Measurements from ENCODE around the gene ENO2. TPM values are rescaled to one million over a fixed set of nuclear protein-coding genes. Genes with fewer than 3 reads are reported as not detected.
A peak's percentile ranks its signal among the peaks of the same experiment; 100 is the strongest.

ENO2 gene
- total RNA-seq, 1 experiment from 2014 or later: 166 TPM

GRCh38 chr12:6960593-6961277, 46.4 kb downstream of the ENO2 start:
- Histone ChIP-seq H3K27ac (ENCODE audit: insufficient read length, low read depth, low read length) (no peak overlapping the region), H2AFZ (ENCODE audit: low read length) (no peak overlapping the region)
- H3K9me3 Mint-ChIP-seq: no peaks in the 10 kb centered on the region

More at GRCh38 chr12:6960593-6961277, 46.4 kb downstream of the ENO2 start:
- no peak overlapping the region for H3K9ac ChIP-seq (ENCODE audit: extremely low read depth, insufficient read length, low read length)
- no peak overlapping the region for H3T11ph ChIP-seq (ENCODE audit: low read length)
- peak overlapping the region; percentile 11 for H4K91ac ChIP-seq (ENCODE audit: insufficient read length, low read depth, low read length)
- H2AK5ac ChIP-seq (ENCODE audit: insufficient read length, low read length): no peak overlapping the region
- no peaks in the 10 kb centered on the region for H3K27me3 ChIP-seq (ENCODE audit: insufficient read depth, low read length)
- H3K79me2 ChIP-seq (ENCODE audit: insufficient read depth, low read length): no peaks in the 10 kb centered on the region; the same call in 1 of the 2 replicates
- WGBS (ENCODE audit: extremely low coverage, insufficient read length, low lambda C conversion rate): no CpG with 5 or more reads among the region's 13 CpGs
- H3K4ac ChIP-seq (ENCODE audit: low read depth, low read length): no peak overlapping the region
- H3K4me1 ChIP-seq (ENCODE audit: insufficient read depth, low read length): peaks cover 6% of the 10 kb centered on the region; the same call in 1 of the 2 replicates
- H3K9me3 ChIP-seq (ENCODE audit: control insufficient read depth, low read depth, low read length): no peaks in the 10 kb centered on the region
- H3K79me1 ChIP-seq (ENCODE audit: insufficient read depth, low read depth, low read length, poor library complexity, severe bottlenecking): no peaks in the 10 kb centered on the region
- H2BK15ac ChIP-seq (ENCODE audit: low read depth, low read length): no peak overlapping the region
- H4K5ac ChIP-seq (ENCODE audit: insufficient read length, low read depth, low read length): no peak overlapping the region
- H2BK5ac ChIP-seq (ENCODE audit: insufficient read length, low read length): no peak overlapping the region
- H3K27me3 Mint-ChIP-seq (ENCODE audit: low read depth): no peaks in the 10 kb centered on the region; the same call in 1 of the 2 replicates
- H3K23me2 ChIP-seq (ENCODE audit: insufficient read length, low read depth, low read length, poor library complexity, severe bottlenecking): peaks cover 17% of the 10 kb centered on the region
- no peak overlapping the region for H3K18ac ChIP-seq (ENCODE audit: insufficient read length, low read depth, low read length)
- no peak overlapping the region for H4K8ac ChIP-seq (replicated peaks; ENCODE audit: insufficient read length, low read depth, low read length)
- no peak overlapping the region for H2BK120ac ChIP-seq (ENCODE audit: low read depth, low read length, poor library complexity, severe bottlenecking)
- DNase-seq: no peak
- H3K4me2 ChIP-seq (ENCODE audit: insufficient read depth, insufficient read length, low read length): no peak overlapping the region
- no peak overlapping the region for H3K56ac ChIP-seq (ENCODE audit: insufficient read length, low read depth, low read length)
- H3K4me1 Mint-ChIP-seq: peaks cover 43 to 59% of the 10 kb centered on the region in 2 experiments
- H2BK20ac ChIP-seq (ENCODE audit: low read depth, low read length, poor library complexity, severe bottlenecking): no peak overlapping the region
- H3K36me3 Mint-ChIP-seq (ENCODE audit: insufficient read depth in 1 of 3, low read depth in 3 of 3): peaks cover 7 to 23% (median 8%) of the 10 kb centered on the region in 3 experiments; a peak in 6 of 7 replicates
- no peak overlapping the region; the same call in 1 of the 2 replicates for H3K14ac ChIP-seq (ENCODE audit: insufficient read depth, low read length)
- no peak overlapping the region for H3K23ac ChIP-seq (ENCODE audit: insufficient read length, low read depth, low read length)
- no peak overlapping the region for H2BK12ac ChIP-seq (ENCODE audit: insufficient read length, low read depth, low read length)
- H3K27ac Mint-ChIP-seq: peak overlapping the region; percentile 67 to 99 (median 98); a peak in 5 of 7 replicates
- peak overlapping the region in 1 of 2 experiments; percentile 82; a peak in 1 of 5 replicates for H3K4me3 Mint-ChIP-seq
- H4K20me1 ChIP-seq (ENCODE audit: control insufficient read depth, insufficient read depth, insufficient read length): peaks cover 2% of the 10 kb centered on the region
- peak; percentile 41; the same call in 2 of the 3 replicates for TF ChIP-seq CTCF (conservative IDR thresholded peaks at IDR 0.05)

Data from H9 (cell line).